ENCODE data around the gene PALLD. TPM values are rescaled to one million over a fixed set of nuclear protein-coding genes. Genes with fewer than 3 reads are reported as not detected.

Gene PALLD
- total RNA-seq, 4 donors from 2014 or later, result 60.2 to 437 (median 118) TPM

- peaks cover 0 to 48% (median 5%) of the 10 kb centered on the region in 3 donors for H3K4me1 ChIP-seq
- H3K9me3 ChIP-seq, result no peaks in the 10 kb centered on the region
- DNase-seq, result no peak
- TF ChIP-seq POLR2A (IDR thresholded peaks at IDR 0.05), result no peak
- no peak for TF ChIP-seq CTCF (IDR thresholded peaks at IDR 0.05)
- intact Hi-C loops (cut with DNase I), result no loop called here
- no peaks in the 10 kb centered on the region for H3K36me3 ChIP-seq
- peak overlapping the region in 2 of 4 donors; percentile 17 to 52 for H3K4me3 ChIP-seq
- no peaks in the 10 kb centered on the region for H3K27me3 ChIP-seq
- H3K27ac ChIP-seq, result peak overlapping the region; percentile 28 to 85 (median 74)
- WGBS, 2 donors, result 39 to 42% methylated on average over 2 of the region's 2 CpGs
Measured at GRCh38 chr4:168817370-168817769, 320.5 kb downstream of the PALLD start.

- no peaks in the 10 kb centered on the region for H3K36me3 ChIP-seq
- TF ChIP-seq POLR2A (IDR thresholded peaks at IDR 0.05), result no peak
- no peak for TF ChIP-seq CTCF (IDR thresholded peaks at IDR 0.05)
- H3K27me3 ChIP-seq, result no peaks in the 10 kb centered on the region
- WGBS, 2 donors, result 68 to 80% methylated on average over 5 of the region's 5 CpGs
- no peak overlapping the region for H3K4me3 ChIP-seq
- DNase-seq, result no peak
- intact Hi-C loops (cut with DNase I), result no loop called here
- H3K4me1 ChIP-seq, result peaks cover 0 to 8% (median 0%) of the 10 kb centered on the region in 3 donors
- H3K27ac ChIP-seq, result no peak overlapping the region
- H3K9me3 ChIP-seq, result no peaks in the 10 kb centered on the region
Measured at GRCh38 chr4:168822481-168822880, 325.6 kb downstream of the PALLD start.

GRCh38 chr4:168825975-168826374 lies 329.1 kb downstream of the PALLD start:
- Histone ChIP-seq H3K9me3 (no peaks in the 10 kb centered on the region), H3K4me3 (no peak overlapping the region), H3K4me1 (no peaks in the 10 kb centered on the region), H3K27me3 (no peaks in the 10 kb centered on the region), H3K36me3 (no peaks in the 10 kb centered on the region), H3K27ac (no peak overlapping the region)
- DNase-seq, result no peak
- intact Hi-C loops (cut with DNase I), result no loop called here
- TF ChIP-seq POLR2A (IDR thresholded peaks at IDR 0.05), result no peak
- no peak for TF ChIP-seq CTCF (IDR thresholded peaks at IDR 0.05)
- WGBS, 2 donors, result 82 to 85% methylated on average over 3 of the region's 3 CpGs

- no peak overlapping the region for H3K4me3 ChIP-seq
- WGBS, 2 donors, result 90 to 95% methylated on average over 3 of the region's 3 CpGs
- TF ChIP-seq CTCF (IDR thresholded peaks at IDR 0.05), result no peak
- H3K9me3 ChIP-seq, result no peaks in the 10 kb centered on the region
- DNase-seq, result no peak
- intact Hi-C loops (cut with DNase I), result no loop called here
- no peaks in the 10 kb centered on the region for H3K27me3 ChIP-seq
- no peaks in the 10 kb centered on the region for H3K36me3 ChIP-seq
- peaks cover 0 to 6% (median 0%) of the 10 kb centered on the region in 3 donors for H3K4me1 ChIP-seq
- H3K27ac ChIP-seq, result no peak overlapping the region
Measured at GRCh38 chr4:168826620-168827019, 329.8 kb downstream of the PALLD start.

GRCh38 chr4:168830777-168831512 lies 334.1 kb downstream of the PALLD start:
- H3K4me3 ChIP-seq, result peak overlapping the region in 3 of 4 donors; percentile 75 to 89 (median 88)

More at GRCh38 chr4:168830777-168831512, 334.1 kb downstream of the PALLD start:
- 56 to 61% methylated on average over 6 of the region's 6 CpGs for WGBS, 2 donors
- no peak for TF ChIP-seq CTCF (IDR thresholded peaks at IDR 0.05)
- TF ChIP-seq POLR2A (IDR thresholded peaks at IDR 0.05), result no peak
- Histone ChIP-seq H3K36me3 (no peaks in the 10 kb centered on the region), H3K9me3 (no peaks in the 10 kb centered on the region), H3K27ac (peak overlapping the region; percentile 85 to 95 (median 93)), H3K4me1 (peaks cover 0 to 45% (median 0%) of the 10 kb centered on the region in 3 donors), H3K27me3 (peaks cover 0 to 13% (median 0%) of the 10 kb centered on the region in 4 donors)
- intact Hi-C loops (cut with DNase I), result no loop called here
- no peak for DNase-seq

Measured in esophagus squamous epithelium (tissue), 5 donors.